Gastroesophageal sphincter (tissue), 4 donors: Measurements from ENCODE around the gene CXXC5. TPM values are rescaled to one million over a fixed set of nuclear protein-coding genes. Genes with fewer than 3 reads are reported as not detected.

Experiments
- ATAC-seq: fragments of 150-250 bp; one replicate; pipeline ENCODE4 v1.9.1; 2016; ENCODE audit warnings: mild to moderate bottlenecking, moderate library complexity
- H3K27ac ChIP-seq, 4 donors: fragments of 200-600 bp; sonication (generic) in 3 of 4; 1 replicate in 3 of 4; 2 replicates in 1 of 4; pipeline ENCODE4 v1.5.1; 2016 to 2019
- H3K27me3 ChIP-seq: fragments of 200-600 bp; sonication (generic); one replicate; pipeline ENCODE4 v1.5.1; 2019
- H3K36me3 ChIP-seq, 2 donors: fragments of 200-600 bp; sonication (generic); one replicate each; pipeline ENCODE4 v1.5.1; 2019; ENCODE audit warnings: control low read depth in 1 of 2
- H3K4me1 ChIP-seq, 3 donors: fragments of 200-600 bp; sonication (generic); 1 replicate in 2 of 3; 2 replicates in 1 of 3; pipeline ENCODE4 v1.5.1; 2016 to 2019; ENCODE audit warnings: control low read depth in 2 of 3
- H3K4me3 ChIP-seq, 2 donors: fragments of 200-600 bp; sonication (generic); one replicate each; pipeline ENCODE4 v1.5.1; 2019; ENCODE audit warnings: mild to moderate bottlenecking in 1 of 2, moderate library complexity in 1 of 2
- H3K9me3 ChIP-seq, 3 donors: fragments of 200-600 bp; sonication (generic); one replicate each; pipeline ENCODE4 v1.5.1; 2017 to 2019; ENCODE audit warnings: control low read depth in 2 of 3
- CTCF ChIP-seq, 4 experiments: fragments of 200-600 bp in 2 of 4; fragments of 450-650 bp in 2 of 4; sonication (generic) in 1 of 4; IDR thresholded peaks; one replicate each; pipeline ENCODE4 v1.5.1; 2017 to 2019; ENCODE audit warnings: antibody characterized with exemption in 4 of 4, mild to moderate bottlenecking in 2 of 4, moderate library complexity in 2 of 4
- EP300 ChIP-seq: sonication (generic); formaldehyde crosslinking; IDR thresholded peaks from one replicate; pipeline ENCODE4 v1.6.1; 2017; ENCODE audit warnings: antibody characterized with exemption, mild to moderate bottlenecking
- POLR2A ChIP-seq, 2 donors: fragments of 450-650 bp; IDR thresholded peaks; one replicate each; pipeline ENCODE4 v1.6.1; 2017; ENCODE audit warnings: antibody characterized with exemption in 2 of 2, mild to moderate bottlenecking in 2 of 2, moderate library complexity in 1 of 2
- POLR2AphosphoS5 ChIP-seq: sonication (generic); formaldehyde crosslinking; IDR thresholded peaks from one replicate; pipeline ENCODE4 v1.6.1; 2017; ENCODE audit warnings: antibody characterized with exemption
- WGBS, 2 donors: methylation state at CpG; one replicate each; pipeline ENCODE4 v1.1.5; 2018; ENCODE audit warnings: low coverage in 1 of 2; 5-methylcytosine and 5-hydroxymethylcytosine counted together
- total RNA-seq, 4 donors: library from RNA; depleted of rRNA; stranded (reverse); fragments of >200 nt; gene quantifications; one replicate each; pipeline ENCODE4 v1.1.0, GENCODE V29; 2016

CXXC5 gene
- total RNA-seq, 4 donors from 2014 or later: 30.0 to 50.7 (median 35.1) TPM

GRCh38 chr5:139635606-139636206, 12.4 kb upstream of the CXXC5 start:
- no peak overlapping the region for H3K4me3 ChIP-seq
- H3K36me3 ChIP-seq: peaks cover 0 to 12% of the 10 kb centered on the region in 2 donors
- peaks cover 0 to 56% (median 23%) of the 10 kb centered on the region in 3 donors for H3K4me1 ChIP-seq
- H3K27me3 ChIP-seq: no peaks in the 10 kb centered on the region
- TF ChIP-seq POLR2A (IDR thresholded peaks at IDR 0.05): no peak
- peak; percentile 56 for TF ChIP-seq POLR2AphosphoS5
- no peak for TF ChIP-seq EP300
- TF ChIP-seq CTCF (IDR thresholded peaks at IDR 0.05): peak in 3 of 4 experiments; percentile 61 to 72 (median 67)
- peak; percentile 71 for ATAC-seq
- peak overlapping the region in 3 of 4 donors; percentile 88 to 89 (median 88) for H3K27ac ChIP-seq
- no peaks in the 10 kb centered on the region for H3K9me3 ChIP-seq

- TF ChIP-seq POLR2AphosphoS5 (no peak), CTCF (IDR thresholded peaks at IDR 0.05) (peak in 1 of 4 experiments; percentile 10)
- Histone ChIP-seq H3K27ac (peak overlapping the region in 3 of 4 donors; percentile 88 to 89 (median 88)), H3K4me3 (no peak overlapping the region), H3K9me3 (no peaks in the 10 kb centered on the region), H3K4me1 (peaks cover 0 to 56% (median 23%) of the 10 kb centered on the region in 3 donors), H3K27me3 (no peaks in the 10 kb centered on the region), H3K36me3 (peaks cover 0 to 10% of the 10 kb centered on the region in 2 donors)
- WGBS, 2 donors: 70 to 100% methylated on average over 1 to 2 of the region's 2 CpGs
- ATAC-seq: no peak
These were observed 11.8 kb upstream of the CXXC5 start for GRCh38 chr5:139636207-139636792.

GRCh38 chr5:139636975-139637408, 11.2 kb upstream of the CXXC5 start:
- ATAC-seq: no peak
- peak overlapping the region; percentile 12 to 89 (median 88) for H3K27ac ChIP-seq
- H3K36me3 ChIP-seq: peaks cover 0 to 7% of the 10 kb centered on the region in 2 donors
- peak overlapping the region; percentile 41 to 53 for H3K4me3 ChIP-seq
- H3K4me1 ChIP-seq: peaks cover 0 to 56% (median 23%) of the 10 kb centered on the region in 3 donors
- TF ChIP-seq EP300: no peak
- TF ChIP-seq POLR2A (IDR thresholded peaks at IDR 0.05): no peak
- no peak for TF ChIP-seq CTCF (IDR thresholded peaks at IDR 0.05)
- TF ChIP-seq POLR2AphosphoS5: no peak
- H3K9me3 ChIP-seq: no peaks in the 10 kb centered on the region
- WGBS, 2 donors: 0% methylated on average over 3 of the region's 6 CpGs; no CpG with 5 or more reads in 1 of the 2 donors
- H3K27me3 ChIP-seq: no peaks in the 10 kb centered on the region

GRCh38 chr5:139637438-139638089, 10.6 kb upstream of the CXXC5 start:
- no peaks in the 10 kb centered on the region for H3K9me3 ChIP-seq
- TF ChIP-seq CTCF (IDR thresholded peaks at IDR 0.05) (peak in 3 of 4 experiments; percentile 49 to 65 (median 60)), POLR2A (IDR thresholded peaks at IDR 0.05) (no peak), EP300 (no peak), POLR2AphosphoS5 (peak; percentile 65)
- H3K27me3 ChIP-seq: no peaks in the 10 kb centered on the region
- peaks cover 0 to 2% of the 10 kb centered on the region in 2 donors for H3K36me3 ChIP-seq
- peak overlapping the region; percentile 35 to 89 (median 88) for H3K27ac ChIP-seq
- H3K4me1 ChIP-seq: peaks cover 0 to 56% (median 23%) of the 10 kb centered on the region in 3 donors
- peak overlapping the region; percentile 41 to 53 for H3K4me3 ChIP-seq
- peak; percentile 77 for ATAC-seq
- WGBS, 2 donors: no CpG with 5 or more reads among the region's 62 CpGs
